Keratinocyte (primary cell): Measurements from ENCODE around the gene GOT2. TPM values are rescaled to one million over a fixed set of nuclear protein-coding genes. Genes with fewer than 3 reads are reported as not detected.
A peak's percentile ranks its signal among the peaks of the same experiment; 100 is the strongest.

Source experiments
- DNase-seq: peaks from one replicate; pipeline ENCODE4 v3.0.0-alpha.2; 2011; ENCODE audit warnings: low read depth, missing footprints, low spot score
- FAIRE-seq: peaks from 2 replicates; lab custom pipeline; 2011; peaks lifted over from hg19 to GRCh38; lab: Jason Lieb, UNC
- H2AFZ ChIP-seq: 2 replicates; pipeline ENCODE4 v1.6.0; 2012; ENCODE audit warnings: low read length, control low read depth, inconsistent platforms; ENCODE audit not compliant: control insufficient read depth
- H3K27ac ChIP-seq: 2 replicates; pipeline ENCODE4 v1.5.1; 2011; ENCODE audit warnings: low read length; ENCODE audit not compliant: control insufficient read depth, insufficient read depth
- H3K27me3 ChIP-seq: 3 replicates; pipeline ENCODE4 v1.6.0; 2011; ENCODE audit warnings: low read length; ENCODE audit not compliant: control insufficient read depth, insufficient read depth; ENCODE audit errors: extremely low read depth
- H3K36me3 ChIP-seq, 2 experiments: 2 replicates in 1 of 2; 3 replicates in 1 of 2; pipeline ENCODE4 v1.5.1; 2011; ENCODE audit warnings: low read length in 2 of 2, mild to moderate bottlenecking in 1 of 2; ENCODE audit not compliant: control insufficient read depth in 2 of 2, insufficient read depth in 2 of 2; ENCODE audit errors: extremely low read depth in 1 of 2
- H3K4me1 ChIP-seq: 3 replicates; pipeline ENCODE4 v1.5.1; 2011; ENCODE audit warnings: low read length; ENCODE audit not compliant: control insufficient read depth, insufficient read depth; ENCODE audit errors: extremely low read depth
- H3K4me2 ChIP-seq: 3 replicates; pipeline ENCODE4 v1.6.0; 2011; ENCODE audit warnings: low read depth, low read length; ENCODE audit not compliant: control insufficient read depth, insufficient read depth; ENCODE audit errors: extremely low read depth
- H3K4me3 ChIP-seq, 3 experiments: fragments of 200-600 bp in 1 of 3; sonication (generic) in 1 of 3; 2 replicates in 2 of 3; 3 replicates in 1 of 3; pipeline ENCODE4 v1.5.1; 2011 to 2016; ENCODE audit warnings: low read length in 3 of 3, mild to moderate bottlenecking in 3 of 3, control low read depth in 2 of 3, inconsistent platforms in 1 of 3, low read depth in 1 of 3, mixed read lengths in 1 of 3, mixed run types in 1 of 3, moderate library complexity in 1 of 3; ENCODE audit not compliant: control insufficient read depth in 2 of 3, insufficient read depth in 2 of 3; ENCODE audit errors: extremely low read depth in 1 of 3
- H3K79me2 ChIP-seq: 2 replicates; pipeline ENCODE4 v1.6.0; 2012; ENCODE audit warnings: low read length; ENCODE audit not compliant: control insufficient read depth, insufficient read depth
- H3K9ac ChIP-seq: 3 replicates; pipeline ENCODE4 v1.6.0; 2011; ENCODE audit warnings: low read length; ENCODE audit not compliant: control insufficient read depth, insufficient read depth; ENCODE audit errors: extremely low read depth
- H3K9me1 ChIP-seq: 3 replicates; pipeline ENCODE4 v1.6.0; 2011; ENCODE audit warnings: low read length; ENCODE audit not compliant: control insufficient read depth, insufficient read depth; ENCODE audit errors: extremely low read depth
- H3K9me3 ChIP-seq: 2 replicates; pipeline ENCODE4 v1.5.1; 2012; ENCODE audit warnings: low read depth, low read length; ENCODE audit not compliant: control insufficient read depth
- H4K20me1 ChIP-seq: 3 replicates; pipeline ENCODE4 v1.6.0; 2011; ENCODE audit warnings: low read length; ENCODE audit not compliant: control insufficient read depth, insufficient read depth; ENCODE audit errors: extremely low read depth
- CTCF ChIP-seq, 3 experiments: IDR thresholded peaks in 1 of 3; conservative IDR thresholded peaks in 1 of 3; optimal IDR thresholded peaks in 1 of 3; 2 replicates in 2 of 3; 3 replicates in 1 of 3; pipeline versions ENCODE3 to v1.5.1; 2011; ENCODE audit warnings: low read length in 3 of 3, mild to moderate bottlenecking in 3 of 3, moderate library complexity in 2 of 3, control low read depth in 1 of 3, inconsistent platforms in 1 of 3; ENCODE audit not compliant: insufficient read depth in 2 of 3; ENCODE audit errors: extremely low read depth in 1 of 3
- EZH2 ChIP-seq: IDR thresholded peaks from one replicate; pipeline ENCODE4 v1.6.1; 2012; ENCODE audit warnings: inconsistent platforms, mild to moderate bottlenecking, low read length, moderate library complexity
- dilution Hi-C: fragments of 300-500 bp; cut with MboI; formaldehyde crosslinking; loops from one replicate; pipeline ENCODE4 v1.7.0; 2020; ENCODE audit warnings: low sequenced_read_pairs; ENCODE audit not compliant: extremely low pct_ligation_motif_present
- polyA plus RNA-seq, 5 experiments: library from polyadenylated mRNA; depleted of rRNA in 3 of 5; stranded (reverse) in 3 of 5; stranded (forward) in 1 of 5; unstranded in 1 of 5; fragments of >200 nt; gene quantifications; 1 replicate in 1 of 5; 2 replicates in 3 of 5; 3 replicates in 1 of 5; pipeline versions ENCODE4 v1.2.1 to v1.2.3, GENCODE V29; 2011 to 2012; ENCODE audit warnings: missing spikeins in 2 of 5, low read depth in 1 of 5, low replicate concordance in 1 of 5

GOT2 gene
- polyA plus RNA-seq, 1 donor (not counting 4 experiments of a cell fraction or from before 2014, with no cell fraction given), result 99.2 TPM

GRCh38 chr16:58684354-58685083 lies 49.6 kb downstream of the GOT2 start, which contains the start of gene SLC38A7:
Gene SLC38A7, minus strand, starts transcription at chr16:58684770. Its CDS starts 4,644 bp downstream, at chr16:58680126.
- Histone ChIP-seq H3K9me3 (no peaks in the 10 kb centered on the region), H3K9ac (peak within 1 kb of the TSS; percentile 96), H4K20me1 (no peaks in the 10 kb centered on the region), H3K4me2 (peak within 1 kb of the TSS; percentile 77), H3K9me1 (no peaks in the 10 kb centered on the region), H3K79me2 (peaks cover 5% of the 10 kb centered on the region), H3K27ac (peak within 1 kb of the TSS; percentile 88), H2AFZ (peak within 1 kb of the TSS; percentile 97), H3K27me3 (no peaks in the 10 kb centered on the region), H3K4me3 (peak within 1 kb of the TSS; percentile 76 to 86 (median 83)), H3K36me3 (peaks cover 3 to 12% of the 10 kb centered on the region in 2 experiments), H3K4me1 (peaks cover 8% of the 10 kb centered on the region)
- FAIRE-seq (peak; percentile 62), DNase-seq (no peak)
- dilution Hi-C loops, result no loop called here
- TF ChIP-seq EZH2 (no peak), CTCF (optimal IDR thresholded peaks at IDR 0.05 in 1 of 3, IDR thresholded peaks at IDR 0.05 in 1 of 3, conservative IDR thresholded peaks at IDR 0.05 in 1 of 3; ENCODE audit: extremely low read depth in 1 of 3, insufficient read depth in 2 of 3, low read length in 3 of 3) (no peak)

- dilution Hi-C loops, result no loop called here
Measured at GRCh38 chr16:58684001-58684353, 50.1 kb downstream of the GOT2 start.

More at GRCh38 chr16:58684001-58684353, 50.1 kb downstream of the GOT2 start:
- H4K20me1 ChIP-seq, result no peaks in the 10 kb centered on the region
- peak overlapping the region; percentile 77 for H3K4me2 ChIP-seq
- peak overlapping the region; percentile 96 for H3K9ac ChIP-seq
- H3K36me3 ChIP-seq, result peaks cover 4 to 13% of the 10 kb centered on the region in 2 experiments
- H3K4me3 ChIP-seq, result peak overlapping the region; percentile 76 to 86 (median 83)
- TF ChIP-seq CTCF (optimal IDR thresholded peaks at IDR 0.05 in 1 of 3, IDR thresholded peaks at IDR 0.05 in 1 of 3, conservative IDR thresholded peaks at IDR 0.05 in 1 of 3; ENCODE audit: extremely low read depth in 1 of 3, insufficient read depth in 2 of 3, low read length in 3 of 3), result no peak
- no peak for TF ChIP-seq EZH2
- DNase-seq (no peak), FAIRE-seq (no peak)
- H3K27ac ChIP-seq, result peak overlapping the region; percentile 88
- no peaks in the 10 kb centered on the region for H3K9me1 ChIP-seq
- H2AFZ ChIP-seq, result peak overlapping the region; percentile 97
- H3K79me2 ChIP-seq, result peaks cover 5% of the 10 kb centered on the region
- no peaks in the 10 kb centered on the region for H3K27me3 ChIP-seq
- peaks cover 8% of the 10 kb centered on the region for H3K4me1 ChIP-seq
- no peaks in the 10 kb centered on the region for H3K9me3 ChIP-seq
